NCI-H2171 treated with DMSO at 0.1 percent for 48 hours (cell line): ENCODE results near the gene CXXC5.

Experiments used
- DNase-seq: peaks from one replicate; lab custom pipeline; 2025; lab: John Stamatoyannopoulos, UW

Gene CXXC5

DNA sequence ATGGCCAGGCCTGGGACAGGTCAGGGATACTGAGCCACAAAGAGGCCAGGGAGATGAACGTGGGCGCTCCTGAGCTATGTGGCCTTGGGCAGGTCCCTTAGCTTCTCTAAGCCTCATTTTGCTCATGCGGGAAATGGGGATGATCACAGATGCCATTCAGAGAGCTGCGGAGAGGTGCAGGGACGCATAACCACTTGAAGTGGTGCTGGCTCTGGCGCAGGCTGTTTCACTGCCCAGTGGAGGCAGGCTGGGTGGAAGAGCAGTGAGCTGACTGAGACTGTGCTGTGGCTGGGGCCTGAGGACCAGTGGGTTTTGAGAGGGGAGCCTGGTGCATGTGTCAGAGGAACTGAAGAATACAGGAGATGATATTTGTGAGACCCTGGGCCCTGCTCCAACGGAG, 18.4 kb downstream of the CXXC5 start:
- DNase-seq, result no peak

DNA sequence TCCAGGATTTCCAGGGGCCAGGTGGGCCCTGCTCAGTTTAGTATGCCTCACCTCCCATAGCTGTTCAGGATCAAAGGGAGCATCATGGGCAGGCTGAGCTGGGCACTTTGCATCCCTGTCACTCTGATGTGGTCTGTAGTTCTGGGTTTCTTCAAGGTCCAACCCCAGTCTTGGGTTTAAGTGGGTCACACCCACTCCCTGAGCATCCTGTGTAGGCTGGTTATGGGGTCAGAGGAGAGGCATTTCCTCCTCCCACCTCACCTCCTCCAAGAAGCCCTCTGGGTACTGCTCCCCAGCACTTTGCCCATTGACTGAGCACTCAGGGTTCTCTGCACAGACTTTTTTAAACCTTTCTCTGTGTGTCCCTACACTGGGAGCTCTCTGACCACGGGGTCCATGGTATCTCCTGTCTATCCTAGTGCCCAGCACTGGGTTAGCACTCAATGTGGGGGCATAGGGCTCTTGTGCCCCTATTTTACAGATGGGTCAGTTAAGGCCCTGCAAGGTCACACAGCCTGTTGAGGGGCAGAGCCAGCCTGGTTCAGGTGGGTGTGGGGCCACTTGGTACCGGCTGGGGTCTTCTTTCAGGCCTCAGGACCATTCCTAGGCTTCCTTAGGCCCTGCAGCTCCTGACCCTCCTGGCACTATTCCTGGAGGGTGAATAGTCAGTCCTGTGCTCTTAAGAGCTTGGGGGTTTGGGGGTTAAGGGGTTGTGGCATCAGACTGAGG, 19.0 kb downstream of the CXXC5 start:
- DNase-seq, result no peak

DNA sequence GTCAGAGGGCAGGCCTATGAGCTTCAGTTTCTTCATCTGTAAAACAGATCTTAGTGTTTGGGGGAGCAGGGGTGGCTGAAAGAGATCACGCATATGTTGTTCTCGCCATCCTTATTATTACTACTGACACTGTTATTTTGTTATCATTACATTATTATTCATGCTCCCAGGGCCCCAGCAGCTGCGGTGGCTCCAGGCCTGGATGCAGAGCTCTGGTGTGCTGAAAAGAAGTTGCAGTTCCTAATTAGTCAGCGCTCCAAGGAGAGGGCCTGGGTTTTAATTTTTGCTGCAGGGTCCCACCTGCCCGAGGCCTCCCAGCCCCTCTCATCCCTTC, 19.5 kb downstream of the CXXC5 start:
- DNase-seq, result no peak

DNA sequence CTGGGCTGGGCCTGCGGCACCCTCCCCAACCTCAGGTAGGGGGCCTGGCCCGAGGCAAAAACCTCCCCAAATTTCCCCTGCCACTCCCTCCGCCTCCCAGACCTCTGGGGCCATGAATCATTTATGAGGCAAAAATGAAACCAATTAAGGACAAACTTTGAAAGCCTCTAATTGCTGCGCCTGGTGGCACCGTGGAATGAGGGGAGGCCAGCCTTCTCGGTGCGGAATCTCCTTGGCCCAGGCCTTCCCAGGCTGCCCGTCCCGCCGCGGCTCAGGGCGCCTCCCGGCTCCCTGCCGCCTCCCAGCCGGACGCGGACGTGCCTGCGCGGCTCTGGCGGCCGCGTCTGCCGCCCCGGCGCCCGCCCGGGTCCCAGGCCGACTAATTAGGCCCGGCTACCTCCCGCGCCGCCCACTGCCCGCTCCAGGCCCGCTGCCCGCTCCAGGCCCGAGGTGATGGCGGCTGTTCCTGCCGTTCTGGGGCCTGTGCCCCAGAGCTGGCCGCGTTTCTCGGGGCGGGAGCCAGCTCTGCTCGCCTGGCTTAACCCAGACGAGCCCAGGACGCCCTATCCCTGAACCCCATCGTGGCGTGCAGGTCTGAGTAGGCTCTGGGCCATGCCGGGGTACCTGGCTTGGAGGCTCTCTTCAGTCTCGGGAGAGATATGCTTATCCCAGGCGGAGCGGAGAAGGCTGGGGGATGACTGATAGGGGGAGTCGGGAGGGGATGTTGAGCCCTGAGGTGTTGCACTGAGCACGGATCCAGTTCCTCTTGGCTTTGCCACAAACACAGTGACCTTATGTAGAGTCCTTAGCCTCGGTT, 20.1 kb downstream of the CXXC5 start:
- DNase-seq, result no peak

DNA sequence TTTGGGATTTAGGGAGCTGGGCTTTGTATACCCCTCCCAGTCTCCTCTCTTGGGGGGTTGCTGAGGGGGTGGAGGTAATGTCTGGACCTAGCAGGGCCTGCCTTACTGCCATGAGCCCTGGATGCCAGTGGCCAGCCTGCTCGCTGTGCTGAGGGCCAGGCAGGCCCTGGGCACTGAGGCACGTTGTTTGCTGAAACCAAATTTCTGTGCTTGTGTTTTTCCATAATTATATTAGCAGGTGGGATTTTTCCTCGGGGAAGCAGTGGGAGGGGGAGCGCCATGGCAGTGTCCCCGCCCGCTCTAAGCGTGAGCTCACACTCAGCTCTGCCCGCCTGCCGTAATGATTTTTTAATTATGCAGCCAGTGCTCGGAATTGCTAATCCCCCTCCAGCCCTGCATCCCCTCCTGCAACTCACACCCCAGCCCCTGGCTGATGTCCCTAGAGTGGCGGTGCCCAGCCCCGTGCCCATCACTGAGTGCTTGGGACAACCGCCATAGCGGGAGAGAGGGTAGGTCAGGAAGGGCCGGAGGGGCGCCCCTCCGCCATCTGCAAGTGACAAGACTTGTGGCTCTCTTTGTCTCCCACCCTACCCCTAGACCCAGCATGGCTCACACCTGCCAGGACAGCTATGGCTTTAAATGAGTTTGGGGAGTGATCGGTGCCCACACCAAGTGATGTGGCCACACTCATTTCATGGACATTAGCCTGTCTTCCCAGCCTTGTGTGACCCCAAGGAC, 20.9 kb downstream of the CXXC5 start:
- no peak for DNase-seq

DNA sequence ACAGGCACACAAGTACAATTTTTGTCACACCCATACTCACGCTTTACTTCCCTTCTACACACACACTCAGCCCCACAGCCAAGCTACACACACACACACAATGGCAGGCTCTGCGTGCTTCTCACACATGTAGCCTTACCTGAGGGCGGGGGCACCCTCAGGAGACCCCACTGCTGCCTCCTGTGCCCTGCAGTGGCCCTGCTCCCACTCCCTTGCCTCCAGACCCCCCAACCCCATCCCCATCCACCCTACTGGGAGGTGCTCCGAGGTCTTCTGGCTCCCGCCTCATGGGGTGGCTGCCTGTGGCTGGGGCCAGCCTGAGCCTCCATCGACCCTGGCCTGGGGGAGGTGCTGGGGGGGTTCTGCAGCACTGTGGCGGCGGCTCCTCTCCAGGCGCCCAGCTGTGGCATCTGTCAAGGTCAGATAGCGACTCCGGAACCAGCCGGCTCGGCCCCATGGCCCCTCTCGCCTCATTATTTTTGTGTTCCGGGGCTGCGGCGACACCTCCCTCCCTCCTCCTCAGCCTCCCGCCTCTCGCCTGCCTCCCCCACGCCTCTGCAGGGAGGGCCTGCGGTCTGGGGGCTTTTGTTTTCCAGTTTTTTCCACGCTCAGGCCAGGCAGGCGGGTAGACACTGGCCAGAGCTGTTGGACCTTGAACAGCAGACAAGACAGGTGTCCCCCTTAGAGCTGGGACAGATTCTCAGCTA, 21.7 kb downstream of the CXXC5 start:
- no peak for DNase-seq

DNA sequence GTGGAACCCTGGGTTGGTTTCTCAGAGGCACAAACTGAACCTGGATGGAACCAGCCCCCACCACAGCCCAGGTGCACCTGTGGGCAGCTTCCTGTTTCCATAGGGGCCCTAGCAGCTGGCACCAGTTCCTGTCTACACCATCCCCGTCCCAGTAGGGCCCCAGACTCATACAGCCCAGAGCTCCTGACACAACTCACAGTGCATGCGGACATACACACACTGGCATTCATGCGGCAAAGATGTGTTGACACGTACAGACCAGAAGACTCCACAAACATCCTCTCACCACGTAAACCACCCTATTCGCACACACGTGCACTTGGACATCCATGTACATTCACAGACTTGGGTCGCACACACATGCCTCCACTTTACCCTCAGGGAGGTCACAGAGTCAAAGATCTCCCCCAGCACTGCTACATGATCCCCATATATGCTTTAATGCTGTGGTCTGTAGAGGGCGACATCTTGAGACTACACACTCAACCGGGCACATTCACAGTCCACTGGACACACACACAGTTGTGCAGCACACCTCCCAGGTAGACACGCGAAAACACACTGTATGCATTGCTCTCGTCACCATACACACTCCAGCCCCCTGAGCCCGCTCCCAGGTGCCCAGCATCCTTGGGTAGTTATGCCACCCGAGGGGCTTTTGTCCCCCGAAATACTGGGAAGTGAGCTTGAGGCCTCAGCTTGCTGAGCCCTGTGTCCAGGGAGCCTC, 22.4 kb downstream of the CXXC5 start:
- no peak for DNase-seq

DNA sequence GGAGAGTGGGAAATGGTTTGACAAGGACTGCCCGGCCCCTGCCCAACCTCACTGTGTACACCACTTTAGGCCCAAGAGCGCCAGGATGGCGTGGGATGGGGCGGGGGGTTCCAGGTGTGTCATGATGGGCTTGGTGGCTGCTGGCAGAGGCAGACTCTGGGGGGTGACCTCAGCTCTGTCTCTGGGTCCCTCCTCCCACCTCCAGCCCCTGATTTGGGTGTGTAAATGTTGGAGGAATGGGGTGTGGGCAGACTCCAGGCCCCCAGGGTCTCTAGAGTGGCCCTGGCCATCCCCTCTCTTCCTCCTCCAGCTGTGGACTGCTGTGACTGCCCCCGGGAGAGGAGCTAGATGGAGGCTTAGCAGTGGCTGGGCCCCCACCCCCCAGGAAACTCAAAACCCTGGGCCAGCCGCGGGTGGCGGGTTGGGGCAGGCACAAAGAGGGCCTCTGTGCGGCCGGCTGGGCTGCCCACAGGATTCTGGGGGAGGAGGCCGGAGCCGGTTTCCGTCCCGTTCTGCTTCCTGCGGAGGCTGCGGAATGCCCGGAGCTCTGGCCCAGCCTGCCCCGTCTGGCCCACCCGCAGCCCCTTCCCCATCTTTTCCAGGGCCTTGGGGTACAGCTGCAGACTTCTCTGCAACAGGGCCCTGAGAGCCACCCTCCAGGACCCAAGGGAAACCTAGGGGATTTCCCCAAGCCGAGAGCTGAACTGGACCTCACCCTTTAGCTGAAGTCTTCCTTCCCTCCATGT, 23.1 kb downstream of the CXXC5 start:
- no peak for DNase-seq

DNA sequence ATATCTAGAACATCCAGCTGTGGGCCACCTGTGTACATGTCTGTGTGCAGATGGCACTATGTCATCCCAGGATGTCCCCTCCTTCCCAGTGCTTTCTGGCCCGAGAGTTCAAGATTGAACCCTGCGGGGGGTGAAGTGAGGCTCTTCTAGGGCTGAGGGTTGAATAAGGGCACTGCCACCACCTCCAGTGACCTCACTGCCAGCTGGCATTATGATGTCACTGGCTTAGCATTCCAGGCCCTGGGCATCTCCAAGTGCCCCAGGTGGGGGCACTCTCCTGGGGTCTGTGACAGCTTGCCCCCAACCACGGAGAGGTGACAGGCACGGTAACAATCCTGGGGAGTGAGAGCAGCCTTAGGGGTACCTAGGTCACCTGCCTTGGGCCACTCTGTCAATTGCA, 27.1 kb downstream of the CXXC5 start:
- no peak for DNase-seq

DNA sequence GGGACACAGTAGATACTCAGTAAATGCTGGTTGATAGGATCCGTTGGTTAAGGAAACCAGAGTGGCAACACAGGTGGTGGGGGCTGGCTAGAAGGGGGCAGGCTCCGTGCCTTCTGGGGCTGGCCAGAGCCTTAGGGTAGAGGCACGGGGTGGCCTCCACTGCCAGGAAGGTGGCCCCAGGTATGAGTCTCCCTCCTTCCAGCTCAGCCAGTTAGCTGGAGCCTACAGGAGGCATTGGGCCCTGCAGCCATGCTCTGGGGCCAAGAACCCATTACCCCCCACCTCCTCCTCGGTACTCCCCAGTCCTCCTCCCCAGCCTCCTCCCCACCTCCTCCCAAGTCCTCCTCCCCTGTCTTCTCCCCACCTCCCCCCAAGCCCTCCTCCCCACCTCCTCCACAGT, 27.7 kb downstream of the CXXC5 start:
- no peak for DNase-seq

DNA sequence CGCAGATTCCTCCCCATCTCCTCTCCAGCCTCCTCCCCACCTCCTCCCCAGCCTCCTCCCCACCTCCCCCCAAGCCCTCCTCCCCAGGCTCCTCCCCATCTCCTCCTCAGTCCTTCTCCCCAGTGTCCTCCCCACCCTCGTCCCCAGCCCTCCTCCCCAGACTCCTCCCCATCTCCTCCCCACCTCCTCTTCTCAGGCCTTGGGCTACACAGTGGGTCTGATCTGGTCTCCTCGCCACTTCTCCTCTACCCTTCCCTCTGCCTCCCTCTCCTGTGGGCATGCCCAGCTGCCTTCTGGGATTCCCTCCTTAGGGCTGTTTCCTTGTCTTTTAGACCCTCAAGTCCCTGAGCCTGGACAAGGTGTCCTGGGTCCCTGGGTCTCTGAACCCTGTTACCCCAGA, 28.3 kb downstream of the CXXC5 start:
- DNase-seq, result no peak

DNA sequence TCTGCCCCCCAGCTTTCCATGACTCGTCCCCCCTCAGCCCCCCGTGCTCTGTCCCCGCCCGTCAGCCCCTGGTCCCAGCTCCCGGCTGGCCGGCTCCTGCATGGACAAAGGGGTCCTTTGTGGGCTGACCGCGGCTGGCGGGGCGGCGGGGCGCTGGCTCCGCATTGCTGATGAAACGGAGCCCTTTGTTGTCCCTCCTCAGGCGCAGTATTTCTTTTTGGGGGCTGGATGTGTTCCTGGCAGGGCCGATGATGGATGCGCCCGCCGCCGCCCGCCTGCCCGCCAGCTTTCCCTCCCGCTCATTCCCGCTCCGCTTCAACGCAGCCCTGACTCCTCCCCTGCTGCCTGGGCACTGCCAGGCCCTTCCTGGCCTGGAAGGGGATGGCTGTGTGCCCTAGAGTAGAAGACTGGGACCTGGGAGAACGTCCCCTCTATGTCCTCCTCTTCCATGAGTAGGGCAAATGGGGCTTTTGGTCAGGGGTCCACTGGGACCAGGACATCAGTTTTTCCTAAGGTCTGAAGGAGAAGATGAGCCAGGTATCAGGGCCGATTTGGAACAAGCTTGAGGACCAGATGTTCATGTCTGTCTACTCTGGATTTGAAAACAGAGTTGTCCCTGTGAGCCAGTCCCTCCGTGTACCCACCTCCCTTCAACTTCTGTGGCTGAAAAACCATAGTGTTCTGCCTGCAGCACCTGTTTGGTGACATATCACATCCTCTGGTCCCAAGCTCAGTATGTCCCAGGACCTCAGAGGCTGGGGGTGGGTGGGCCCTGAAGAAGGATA, 29.0 kb downstream of the CXXC5 start:
- peak; percentile 34 for DNase-seq

DNA sequence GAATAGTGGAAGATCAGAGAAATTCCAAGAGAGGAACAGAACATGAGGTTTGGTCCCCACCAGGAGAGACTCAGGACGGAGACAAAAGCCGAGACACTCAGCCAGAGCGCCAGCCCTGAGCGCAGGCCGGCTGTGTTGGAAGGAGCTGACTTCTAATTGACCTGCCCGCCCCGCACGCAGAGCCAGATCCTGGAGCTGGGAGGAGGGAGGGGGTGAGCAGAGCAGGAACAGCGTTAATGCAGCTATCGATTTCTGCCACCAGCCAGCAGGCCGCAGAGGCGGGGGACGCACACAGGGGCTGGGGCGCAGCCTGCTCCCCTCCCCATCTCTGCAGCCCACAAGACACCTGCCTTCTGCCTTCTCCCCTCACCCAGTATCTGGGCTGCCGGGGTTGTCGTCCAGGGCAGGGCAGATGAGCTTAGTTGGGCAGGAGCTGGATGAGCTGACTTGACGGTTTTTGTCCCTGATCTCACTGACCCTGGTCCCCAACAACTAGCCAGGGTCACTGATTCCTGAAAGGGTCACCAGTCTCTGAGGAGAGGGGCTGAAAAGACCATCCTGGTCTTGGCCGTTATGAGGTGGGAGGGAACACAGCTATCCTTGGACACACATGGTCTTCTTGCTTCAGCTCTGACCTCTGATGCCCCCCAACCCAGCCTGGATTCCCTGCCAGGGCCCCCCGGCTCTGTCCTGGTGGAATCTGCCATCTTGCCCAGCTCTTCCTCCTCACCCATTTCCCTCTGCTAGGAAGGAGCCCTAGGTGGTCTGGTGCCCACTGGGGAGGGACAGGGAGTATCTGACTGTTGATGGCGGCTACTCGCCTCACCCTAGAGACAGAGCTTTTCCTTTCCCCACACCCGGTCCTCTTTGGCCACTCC, 29.8 kb downstream of the CXXC5 start:
- DNase-seq, result peak; percentile 44

DNA sequence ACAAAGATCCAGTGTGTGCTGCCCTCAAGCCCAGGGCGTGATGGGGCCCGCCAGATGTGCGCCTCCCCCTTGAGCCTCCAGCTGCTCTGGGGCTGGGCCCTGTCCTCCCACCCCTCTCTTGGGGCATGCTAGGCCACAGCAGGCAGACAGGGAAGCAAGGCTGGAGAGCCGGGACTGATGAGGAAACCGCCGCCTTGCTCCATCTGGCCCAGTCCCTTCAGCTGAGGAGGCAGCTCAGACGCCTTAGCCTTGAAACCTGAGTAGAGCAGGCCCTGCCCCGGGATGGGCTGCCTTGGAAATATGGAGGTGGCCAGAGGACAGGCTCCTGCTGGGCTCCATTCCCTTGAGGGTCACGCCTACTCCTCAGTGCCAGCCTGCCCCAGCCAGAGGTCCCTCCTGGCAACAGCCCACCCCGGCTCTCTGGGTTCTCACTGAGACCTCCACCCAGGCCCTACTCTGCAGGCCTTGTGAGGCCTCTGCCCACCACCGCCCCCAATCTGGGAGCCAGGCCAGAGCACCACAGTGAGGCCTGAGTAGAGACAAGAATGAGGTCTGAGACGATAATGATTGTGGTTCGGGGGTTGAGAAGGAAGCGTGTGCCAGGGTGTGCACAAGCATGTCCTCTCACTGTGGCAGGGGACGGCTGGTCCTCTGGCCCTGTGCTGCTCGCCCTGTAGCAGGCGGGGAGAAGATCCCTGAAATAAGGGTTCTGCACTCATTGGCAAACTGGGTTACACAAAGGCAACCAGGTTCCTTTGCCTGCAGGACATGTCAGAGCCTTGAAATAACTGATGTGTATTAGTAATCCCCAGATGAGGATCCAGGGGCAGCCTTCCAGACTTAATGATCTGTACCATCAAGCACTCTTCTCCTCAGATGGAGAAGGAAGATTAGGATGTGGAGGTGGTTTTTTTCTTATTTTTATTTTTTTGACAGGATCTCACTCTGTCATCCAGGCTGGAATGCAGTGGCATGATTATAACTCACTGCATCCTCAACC, 30.9 kb downstream of the CXXC5 start:
- DNase-seq, result peak; percentile 38

DNA sequence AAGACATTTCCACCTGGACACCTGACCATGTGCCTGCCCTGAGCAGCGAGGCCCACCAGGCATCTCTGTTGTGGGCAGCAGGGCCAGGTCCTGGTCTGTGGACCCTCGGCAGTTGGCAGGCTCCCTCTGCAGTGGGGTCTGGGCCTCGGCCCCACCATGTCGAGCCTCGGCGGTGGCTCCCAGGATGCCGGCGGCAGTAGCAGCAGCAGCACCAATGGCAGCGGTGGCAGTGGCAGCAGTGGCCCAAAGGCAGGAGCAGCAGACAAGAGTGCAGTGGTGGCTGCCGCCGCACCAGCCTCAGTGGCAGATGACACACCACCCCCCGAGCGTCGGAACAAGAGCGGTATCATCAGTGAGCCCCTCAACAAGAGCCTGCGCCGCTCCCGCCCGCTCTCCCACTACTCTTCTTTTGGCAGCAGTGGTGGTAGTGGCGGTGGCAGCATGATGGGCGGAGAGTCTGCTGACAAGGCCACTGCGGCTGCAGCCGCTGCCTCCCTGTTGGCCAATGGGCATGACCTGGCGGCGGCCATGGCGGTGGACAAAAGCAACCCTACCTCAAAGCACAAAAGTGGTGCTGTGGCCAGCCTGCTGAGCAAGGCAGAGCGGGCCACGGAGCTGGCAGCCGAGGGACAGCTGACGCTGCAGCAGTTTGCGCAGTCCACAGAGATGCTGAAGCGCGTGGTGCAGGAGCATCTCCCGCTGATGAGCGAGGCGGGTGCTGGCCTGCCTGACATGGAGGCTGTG, 32.4 kb downstream of the CXXC5 start:
- no peak for DNase-seq

DNA sequence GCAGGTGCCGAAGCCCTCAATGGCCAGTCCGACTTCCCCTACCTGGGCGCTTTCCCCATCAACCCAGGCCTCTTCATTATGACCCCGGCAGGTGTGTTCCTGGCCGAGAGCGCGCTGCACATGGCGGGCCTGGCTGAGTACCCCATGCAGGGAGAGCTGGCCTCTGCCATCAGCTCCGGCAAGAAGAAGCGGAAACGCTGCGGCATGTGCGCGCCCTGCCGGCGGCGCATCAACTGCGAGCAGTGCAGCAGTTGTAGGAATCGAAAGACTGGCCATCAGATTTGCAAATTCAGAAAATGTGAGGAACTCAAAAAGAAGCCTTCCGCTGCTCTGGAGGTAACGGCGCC, 32.9 kb downstream of the CXXC5 start:
- no peak for DNase-seq

DNA sequence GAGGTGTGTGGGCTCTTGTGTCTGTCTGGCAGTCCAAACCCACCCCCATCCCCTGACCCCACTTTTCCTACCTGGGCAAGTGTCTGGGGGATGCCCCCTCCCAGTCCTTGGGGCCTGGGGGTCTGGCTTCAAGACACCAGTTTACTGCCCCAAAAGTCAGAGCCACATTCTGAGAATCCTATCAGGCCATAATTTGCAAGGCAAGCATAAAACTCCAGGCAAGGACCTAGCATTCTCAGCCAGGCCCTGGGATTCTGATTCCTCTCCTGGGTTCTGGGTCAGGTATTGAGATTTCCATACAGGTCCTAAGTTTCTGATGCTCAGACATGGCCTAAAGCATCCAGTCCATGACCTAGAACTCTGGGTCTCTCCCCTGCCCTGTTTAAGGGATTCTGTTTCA, 33.3 kb downstream of the CXXC5 start:
- DNase-seq, result no peak
